Measurements from ENCODE around the gene MARCHF3.
"Not testable (repeated sequence)": the region's sequence is repeated elsewhere in the genome, so short reads cannot be mapped to it uniquely, and the experiment has no call there.

MARCHF3 gene

GRCh38 chr5:126866851-126867636 is 163.3 kb downstream of the MARCHF3 start:
- DNase-seq: peak; percentile 40

DNA sequence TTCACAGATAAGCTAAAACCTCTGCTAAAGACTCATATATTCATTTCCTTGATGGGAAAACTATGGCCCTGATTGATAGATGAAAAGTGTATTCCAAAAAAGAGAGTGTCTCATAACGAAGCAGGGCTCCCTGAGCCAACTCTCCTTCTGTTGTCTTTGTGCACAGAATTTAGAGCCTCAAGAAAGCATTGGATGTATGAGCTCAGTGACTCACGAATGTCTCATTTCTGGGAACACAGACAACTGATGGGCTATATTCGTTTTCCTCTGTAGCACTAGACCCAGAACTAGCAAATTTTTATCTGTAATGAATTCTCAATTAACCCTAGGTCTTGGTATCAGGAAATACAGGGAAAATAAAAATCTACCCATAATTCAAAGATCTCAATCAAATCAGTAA is 165.1 kb downstream of the MARCHF3 start:
- DNase-seq: no peak

- DNase-seq: no peak
These were observed 166.2 kb downstream of the MARCHF3 start for GRCh38 chr5:126864042-126864688.

GRCh38 chr5:126863402-126863801 is 167.0 kb downstream of the MARCHF3 start:
- no peak for DNase-seq

DNA sequence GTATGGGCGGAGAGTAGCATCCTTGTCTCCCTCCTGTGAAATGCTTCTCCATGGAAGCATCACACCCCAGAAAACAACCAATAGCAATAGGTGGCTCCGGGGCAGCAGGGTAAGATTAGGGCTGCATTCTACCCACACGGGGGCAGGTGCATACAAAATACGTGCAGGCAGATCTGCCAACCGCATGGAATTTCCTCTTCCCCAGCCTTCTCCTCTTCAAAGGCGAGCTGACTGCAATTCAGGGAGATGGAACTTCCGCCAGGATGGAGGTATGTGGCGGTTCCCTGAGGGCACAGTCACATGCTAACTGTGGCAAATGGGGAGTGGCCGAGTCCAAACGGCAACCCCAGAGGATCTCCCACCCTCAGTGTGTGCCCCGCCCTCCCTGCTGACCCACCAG is 171.9 kb downstream of the MARCHF3 start:
- DNase-seq: no peak

GRCh38 chr5:126857472-126858410 is 172.6 kb downstream of the MARCHF3 start:
- no peak for DNase-seq

- DNase-seq: no peak
These were observed 175.1 kb downstream of the MARCHF3 start for GRCh38 chr5:126855266-126855665.

GRCh38 chr5:126854526-126855110 is 175.7 kb downstream of the MARCHF3 start:
- DNase-seq: no peak

GRCh38 chr5:126853541-126854307 is 176.6 kb downstream of the MARCHF3 start:
- DNase-seq: not testable (repeated sequence)

DNA sequence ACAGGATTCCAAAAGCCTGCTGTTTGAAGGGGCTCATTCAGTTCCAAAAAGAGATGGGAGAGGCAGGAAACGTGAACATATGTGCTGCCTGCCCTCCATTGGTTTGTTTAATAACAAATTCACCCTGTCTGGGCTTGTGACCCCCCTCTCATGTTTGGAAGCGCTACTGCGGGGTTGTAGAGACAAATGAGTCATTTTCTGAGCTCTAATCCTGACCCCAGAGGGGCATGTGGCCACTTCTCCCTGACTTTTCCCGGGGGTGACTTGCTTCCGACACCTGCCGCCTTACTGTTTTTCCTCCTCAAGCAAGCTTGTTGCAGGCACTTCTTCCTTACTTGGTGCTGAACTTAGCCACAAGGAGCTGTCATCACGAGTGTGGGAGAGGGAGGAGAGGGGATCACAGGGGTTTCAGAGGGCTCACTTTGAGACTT is 177.5 kb downstream of the MARCHF3 start:
- DNase-seq: no peak

DNA sequence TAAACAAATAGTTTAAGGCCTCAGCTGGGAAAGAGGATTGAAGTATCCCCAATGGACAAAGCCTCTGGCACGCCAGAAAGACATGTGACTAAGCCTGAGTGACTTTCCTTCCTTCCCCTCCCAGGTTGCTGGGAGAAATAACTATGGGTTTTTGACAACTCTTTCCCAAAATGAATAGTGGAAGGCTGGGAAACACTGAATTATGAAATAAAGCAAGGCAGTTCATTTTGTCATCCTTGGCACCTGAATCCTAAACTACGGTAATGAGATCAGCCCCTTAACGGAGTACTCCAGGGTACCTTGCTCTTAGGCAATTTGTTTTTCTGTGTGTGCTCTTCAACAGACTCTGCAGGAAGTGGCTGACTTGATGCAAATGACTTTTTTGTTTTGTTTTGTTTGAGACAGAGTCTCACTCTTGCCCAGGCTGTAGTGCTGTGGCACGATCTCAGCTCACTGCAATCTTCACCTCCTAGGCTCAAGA is 178.2 kb downstream of the MARCHF3 start:
- no peak for DNase-seq

DNA sequence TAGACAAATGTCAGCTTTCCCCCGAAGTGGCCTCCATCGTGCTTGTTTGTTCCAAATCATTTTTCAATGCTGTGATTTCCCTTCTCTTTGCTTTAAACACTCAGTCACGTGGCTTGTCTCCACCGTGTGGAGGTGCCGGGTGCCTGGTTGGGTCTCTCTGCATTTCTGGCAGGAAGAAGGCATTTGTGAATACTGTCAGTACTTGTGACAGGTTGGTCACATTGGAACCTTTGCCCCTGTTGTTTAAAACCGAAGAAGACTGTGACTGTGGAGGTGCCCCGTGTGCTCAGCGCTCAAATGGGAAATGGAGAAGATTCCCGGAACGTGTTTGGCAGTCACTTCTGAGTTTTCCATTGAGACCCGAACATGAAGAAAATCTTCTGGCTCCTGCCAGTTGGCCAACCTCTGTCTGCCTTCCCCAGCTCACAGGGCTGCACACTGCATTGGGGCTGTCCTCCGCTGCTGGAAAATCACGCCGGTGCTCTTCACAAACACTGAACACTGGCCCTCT is 178.8 kb downstream of the MARCHF3 start:
- DNase-seq: no peak

DNA sequence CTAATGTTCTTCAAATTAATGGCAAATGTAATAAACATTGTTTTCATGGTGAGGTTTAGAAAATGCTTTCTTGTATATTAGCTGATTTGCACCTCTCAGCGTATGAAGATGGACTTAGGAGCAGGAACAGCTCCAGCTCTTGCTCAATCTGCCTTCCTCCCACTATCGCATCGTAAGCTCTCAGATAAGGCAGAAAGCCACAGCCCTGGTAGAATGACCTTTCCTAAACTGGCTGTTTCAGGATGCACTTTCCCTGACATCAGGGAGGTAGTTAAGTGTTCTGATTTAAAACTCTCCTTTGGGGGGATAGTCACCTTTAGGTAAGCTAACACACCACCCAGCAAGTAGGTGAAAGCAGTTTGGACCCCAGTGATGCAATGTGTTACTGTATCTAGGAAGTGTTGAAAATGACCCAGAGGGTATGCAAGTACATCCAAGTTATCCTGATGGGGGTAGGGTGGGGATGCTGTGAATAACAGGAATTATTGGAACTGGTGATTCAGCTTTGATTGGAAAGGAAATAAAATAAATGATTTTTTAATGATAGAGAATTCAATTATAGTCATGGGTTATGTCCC is 181.2 kb downstream of the MARCHF3 start:
- DNase-seq: no peak

- no peak for DNase-seq
These were observed 182.1 kb downstream of the MARCHF3 start for GRCh38 chr5:126848253-126848652.

DNA sequence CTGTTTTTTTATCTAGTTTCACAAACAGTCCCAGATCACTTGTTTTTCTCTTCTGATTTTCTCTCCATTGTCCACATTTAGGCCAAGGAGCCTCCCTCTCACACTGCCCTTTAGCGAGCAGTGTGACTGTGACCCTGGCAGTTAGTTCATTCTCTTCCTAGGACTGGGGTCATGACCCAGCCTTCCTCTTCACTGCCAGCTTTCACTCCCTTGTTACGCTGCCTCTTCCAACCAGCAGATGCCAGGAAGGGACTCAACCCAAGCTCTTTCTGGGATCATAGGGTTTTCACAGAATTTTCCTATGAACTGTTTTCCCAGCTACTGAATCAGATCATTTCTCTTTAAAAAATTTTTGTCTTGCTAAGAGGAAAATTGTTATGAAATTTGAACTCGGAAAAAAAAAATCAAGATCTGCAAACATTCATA is 182.5 kb downstream of the MARCHF3 start:
- DNase-seq: no peak

DNA sequence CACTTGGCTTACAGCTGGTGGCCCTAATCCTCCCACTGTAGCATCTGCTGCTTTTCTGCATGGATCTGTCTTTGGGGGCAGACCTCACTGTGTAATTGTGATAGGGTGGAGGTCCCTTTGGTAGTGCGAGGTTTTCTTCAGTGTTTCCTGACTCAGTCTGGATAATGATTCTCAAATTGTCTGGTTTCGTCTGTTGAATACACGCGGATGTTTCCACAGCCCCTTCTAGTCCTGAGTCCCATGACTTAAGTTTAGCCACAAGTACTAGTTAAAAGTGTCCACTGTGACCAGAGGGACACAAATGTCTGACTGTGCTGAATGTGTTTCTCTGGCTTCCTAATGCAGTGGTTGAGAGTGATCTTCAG is 182.9 kb downstream of the MARCHF3 start:
- DNase-seq: no peak

DNA sequence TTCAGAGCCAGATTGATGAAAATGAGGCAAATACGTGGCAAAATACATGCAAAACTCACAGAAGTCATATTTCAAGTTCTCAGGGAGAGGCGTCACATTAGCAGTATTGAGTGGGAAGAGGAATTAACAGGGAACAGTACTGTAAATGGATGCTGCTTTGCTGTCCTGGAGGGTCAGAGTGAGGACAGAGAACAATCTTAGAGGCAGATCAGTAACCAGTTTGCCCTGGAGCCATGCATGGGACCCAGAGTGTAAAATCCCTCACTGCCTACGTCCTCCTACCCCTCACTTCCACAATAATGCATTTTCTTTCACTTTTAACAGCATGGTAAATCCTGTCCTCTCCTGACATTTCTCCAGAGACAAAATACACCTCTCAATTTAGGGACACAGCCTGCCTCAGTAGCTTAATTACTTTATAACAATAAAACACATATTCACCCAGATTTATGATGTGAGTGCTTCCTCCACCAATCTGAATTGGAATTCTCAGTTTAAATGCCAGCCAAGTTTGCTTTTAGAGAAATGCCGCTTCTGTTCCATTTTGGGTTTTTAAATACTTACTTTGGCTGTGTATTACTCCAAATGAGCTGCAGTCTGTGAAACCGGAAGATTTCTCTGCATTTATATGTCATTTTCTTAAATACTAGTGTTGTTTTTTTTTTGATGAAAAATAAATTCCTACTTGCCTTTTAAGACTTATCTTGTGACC is 183.5 kb downstream of the MARCHF3 start:
- no peak for DNase-seq

GRCh38 chr5:126846344-126846743 is 184.0 kb downstream of the MARCHF3 start:
- no peak for DNase-seq

GRCh38 chr5:126845470-126846070 is 184.8 kb downstream of the MARCHF3 start:
- DNase-seq: peak; percentile 45

GRCh38 chr5:126843375-126843774 is 187.0 kb downstream of the MARCHF3 start:
- DNase-seq: not testable (repeated sequence)
